Fibroblast of lung (primary cell): ENCODE data around the gene ELK1.

Source experiments
- EZH2 ChIP-seq: IDR thresholded peaks from 2 replicates; pipeline ENCODE4 v1.5.1; 2012; ENCODE audit warnings: low read length, control low read depth, mild to moderate bottlenecking; ENCODE audit errors: missing control alignments
- TF ChIP-seq, protein P1 (sequence below), 2 donors: IDR thresholded peaks in 1 of 2; conservative IDR thresholded peaks in 1 of 2; 1 replicate in 1 of 2; 2 replicates in 1 of 2; pipeline ENCODE4 v1.5.1; 2011 to 2012; ENCODE audit warnings: low read length in 2 of 2, control low read depth in 1 of 2, inconsistent platforms in 1 of 2, low read depth in 1 of 2, mild to moderate bottlenecking in 1 of 2

DNA sequence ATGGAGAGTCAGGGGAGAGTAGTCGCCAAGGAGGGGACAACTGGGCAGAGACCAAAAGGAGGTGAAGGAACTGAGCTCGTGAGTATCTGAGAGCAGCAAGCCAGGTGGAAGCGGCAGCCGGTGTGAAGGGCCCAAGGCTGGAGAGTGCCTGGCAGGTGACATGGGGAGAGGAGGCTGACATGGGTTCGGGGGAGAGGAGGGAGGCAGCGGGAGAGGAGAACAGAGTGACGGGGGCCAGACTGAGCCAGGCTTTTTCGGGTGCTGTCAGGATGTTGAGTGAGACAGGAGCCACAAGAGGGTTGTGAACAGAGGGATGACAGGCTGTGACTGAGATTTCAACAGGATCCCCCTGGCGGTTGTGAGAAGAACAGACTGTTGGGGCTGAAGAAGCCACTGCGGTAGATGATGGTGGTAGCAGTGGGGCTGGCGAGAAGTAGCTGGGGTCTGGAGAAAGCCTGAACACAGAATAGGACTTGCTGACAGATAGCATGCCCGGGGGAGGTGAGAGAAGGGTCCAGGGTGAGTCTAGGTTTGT, 5.7 kb downstream of the ELK1 start:
- TF ChIP-seq, protein P1, sequence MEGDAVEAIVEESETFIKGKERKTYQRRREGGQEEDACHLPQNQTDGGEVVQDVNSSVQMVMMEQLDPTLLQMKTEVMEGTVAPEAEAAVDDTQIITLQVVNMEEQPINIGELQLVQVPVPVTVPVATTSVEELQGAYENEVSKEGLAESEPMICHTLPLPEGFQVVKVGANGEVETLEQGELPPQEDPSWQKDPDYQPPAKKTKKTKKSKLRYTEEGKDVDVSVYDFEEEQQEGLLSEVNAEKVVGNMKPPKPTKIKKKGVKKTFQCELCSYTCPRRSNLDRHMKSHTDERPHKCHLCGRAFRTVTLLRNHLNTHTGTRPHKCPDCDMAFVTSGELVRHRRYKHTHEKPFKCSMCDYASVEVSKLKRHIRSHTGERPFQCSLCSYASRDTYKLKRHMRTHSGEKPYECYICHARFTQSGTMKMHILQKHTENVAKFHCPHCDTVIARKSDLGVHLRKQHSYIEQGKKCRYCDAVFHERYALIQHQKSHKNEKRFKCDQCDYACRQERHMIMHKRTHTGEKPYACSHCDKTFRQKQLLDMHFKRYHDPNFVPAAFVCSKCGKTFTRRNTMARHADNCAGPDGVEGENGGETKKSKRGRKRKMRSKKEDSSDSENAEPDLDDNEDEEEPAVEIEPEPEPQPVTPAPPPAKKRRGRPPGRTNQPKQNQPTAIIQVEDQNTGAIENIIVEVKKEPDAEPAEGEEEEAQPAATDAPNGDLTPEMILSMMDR (conservative IDR thresholded peaks at IDR 0.05 in 1 of 2, IDR thresholded peaks at IDR 0.05 in 1 of 2; ENCODE audit: low read depth in 1 of 2, low read length in 2 of 2): peak; percentile 57
- no peak for TF ChIP-seq EZH2
